Psoas muscle (tissue), 8 donors: ENCODE measurements around the gene DDX3X. TPM values are rescaled to one million over a fixed set of nuclear protein-coding genes. Genes with fewer than 3 reads are reported as not detected.
"Not testable (repeated sequence)": the region's sequence is repeated elsewhere in the genome, so short reads cannot be mapped to it uniquely, and the experiment has no call there.

ENCODE experiments used
- ATAC-seq, 4 donors: fragments of 200-7000 bp; cut with Tn5 transposase; one replicate each; pipeline ENCODE4 v1.9.1; 2020; ENCODE audit warnings: moderate library complexity in 3 of 4, mild to moderate bottlenecking in 2 of 4
- DNase-seq, 2 donors: peaks; one replicate each; pipeline ENCODE4 v3.0.0-alpha.2; 2020
- H3K27ac ChIP-seq: fragments of 200-600 bp; one replicate; pipeline ENCODE4 v1.8.0; 2022
- H3K27me3 ChIP-seq, 3 donors: fragments of 200-600 bp in 1 of 3; one replicate each; pipeline versions ENCODE4 v1.6.1 to v1.8.0; 2013 to 2022; ENCODE audit warnings: low read length in 2 of 3, mild to moderate bottlenecking in 2 of 3, moderate library complexity in 1 of 3; ENCODE audit not compliant: insufficient read depth in 3 of 3
- H3K36me3 ChIP-seq, 2 donors: fragments of 200-600 bp in 1 of 2; one replicate each; pipeline versions ENCODE4 v1.6.1 to v1.8.0; 2013 to 2022; ENCODE audit warnings: low read depth in 1 of 2, mild to moderate bottlenecking in 1 of 2, moderate library complexity in 1 of 2; ENCODE audit not compliant: insufficient read depth in 1 of 2
- H3K4me1 ChIP-seq: fragments of 200-600 bp; one replicate; pipeline ENCODE4 v1.8.0; 2022
- H3K4me3 ChIP-seq: fragments of 200-600 bp; one replicate; pipeline ENCODE4 v1.8.0; 2022; ENCODE audit warnings: mild to moderate bottlenecking
- H3K9me3 ChIP-seq: fragments of 200-600 bp; one replicate; pipeline ENCODE4 v1.8.0; 2022
- WGBS, 3 donors: extraction: QIAGEN DNeasy Blood & Tissue Kit; methylation state at CpG; one replicate each; pipeline versions ENCODE4 v1.1.6 to v1.1.7; 2013; 5-methylcytosine and 5-hydroxymethylcytosine counted together
- intact Hi-C, 2 donors: fragments of 100-400 bp; cut with DNase I; formaldehyde crosslinking; loops; one replicate each; pipeline versions ENCODE4 v1.11.0 to v1.14.2; 2022
- polyA plus RNA-seq, 3 donors: library from polyadenylated mRNA; stranded (reverse); fragments of 200-250 nt; gene quantifications; one replicate each; pipeline ENCODE4 v1.2.3, GENCODE V29; 2013
- total RNA-seq, 4 donors: library from RNA; stranded (reverse); fragmentation: NEBNext Ultra II Directional in 2 of 4; extraction: Animal tissue kit (Norgen Biotek cat#: 25700) in 2 of 4; gene quantifications; one replicate each; pipeline versions ENCODE4 v1.2.1 to v1.2.4, GENCODE V29; 2021 to 2023
- TF ChIP-seq, protein P1 (sequence below): fragments of 200-600 bp; IDR thresholded peaks from one replicate; pipeline ENCODE4 v1.8.0; 2022; ENCODE audit warnings: antibody characterized with exemption
- donor health status: healthy with polysubstance abuse.
- donor health status: DM: no; HTN: no; CAD: no; lungs with moderate emphysema.
- donor health status: Bipolar disorder and iron deficiency.
- donor health status: healthy.
- donor health status: DM: yes; HTN: yes; CAD: no.
- donor health status: DM: no; HTN: no; CAD: no.
- donor health status: DM: no; HTN: no; CAD: no.
- donor health status: DM: yes; HTN: yes; CAD: no.

DDX3X gene
- total and polyA plus RNA-seq, 7 donors = 83.1 to 408 (median 256) TPM

DNA sequence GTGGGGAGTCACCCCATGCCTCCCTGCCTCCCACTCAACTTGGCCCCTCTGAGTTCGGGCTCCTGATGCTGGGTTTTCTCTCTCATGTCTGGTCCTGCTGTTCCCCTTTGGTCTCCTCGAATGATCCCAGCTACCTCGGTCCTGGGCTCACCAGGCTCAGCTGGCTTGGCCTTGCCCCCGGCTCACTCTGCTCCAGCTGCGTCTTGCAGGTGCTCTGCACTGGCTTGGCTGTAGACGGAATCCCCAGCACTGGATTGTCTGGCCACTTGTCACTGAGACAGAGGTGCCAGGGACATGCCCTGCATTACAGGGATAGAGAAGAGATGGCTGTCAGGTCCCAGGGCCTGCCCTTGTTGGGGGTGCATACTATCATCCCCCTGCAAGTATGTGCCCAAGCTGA is 71.6 kb downstream of the DDX3X start:
- TF ChIP-seq, protein P1, sequence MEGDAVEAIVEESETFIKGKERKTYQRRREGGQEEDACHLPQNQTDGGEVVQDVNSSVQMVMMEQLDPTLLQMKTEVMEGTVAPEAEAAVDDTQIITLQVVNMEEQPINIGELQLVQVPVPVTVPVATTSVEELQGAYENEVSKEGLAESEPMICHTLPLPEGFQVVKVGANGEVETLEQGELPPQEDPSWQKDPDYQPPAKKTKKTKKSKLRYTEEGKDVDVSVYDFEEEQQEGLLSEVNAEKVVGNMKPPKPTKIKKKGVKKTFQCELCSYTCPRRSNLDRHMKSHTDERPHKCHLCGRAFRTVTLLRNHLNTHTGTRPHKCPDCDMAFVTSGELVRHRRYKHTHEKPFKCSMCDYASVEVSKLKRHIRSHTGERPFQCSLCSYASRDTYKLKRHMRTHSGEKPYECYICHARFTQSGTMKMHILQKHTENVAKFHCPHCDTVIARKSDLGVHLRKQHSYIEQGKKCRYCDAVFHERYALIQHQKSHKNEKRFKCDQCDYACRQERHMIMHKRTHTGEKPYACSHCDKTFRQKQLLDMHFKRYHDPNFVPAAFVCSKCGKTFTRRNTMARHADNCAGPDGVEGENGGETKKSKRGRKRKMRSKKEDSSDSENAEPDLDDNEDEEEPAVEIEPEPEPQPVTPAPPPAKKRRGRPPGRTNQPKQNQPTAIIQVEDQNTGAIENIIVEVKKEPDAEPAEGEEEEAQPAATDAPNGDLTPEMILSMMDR = no peak
- Histone ChIP-seq H3K27me3 (peaks cover 0 to 7% (median 0%) of the 10 kb centered on the region in 3 donors), H3K9me3 (peaks cover 3% of the 10 kb centered on the region), H3K4me3 (no peak overlapping the region), H3K36me3 (no peaks in the 10 kb centered on the region), H3K27ac (no peak overlapping the region), H3K4me1 (no peaks in the 10 kb centered on the region)
- WGBS, 3 donors = 67 to 77% (median 69%) methylated on average over 6 of the region's 6 CpGs
- ATAC-seq (no peak), DNase-seq (no peak)
- intact Hi-C loops = no loop called here

DNA sequence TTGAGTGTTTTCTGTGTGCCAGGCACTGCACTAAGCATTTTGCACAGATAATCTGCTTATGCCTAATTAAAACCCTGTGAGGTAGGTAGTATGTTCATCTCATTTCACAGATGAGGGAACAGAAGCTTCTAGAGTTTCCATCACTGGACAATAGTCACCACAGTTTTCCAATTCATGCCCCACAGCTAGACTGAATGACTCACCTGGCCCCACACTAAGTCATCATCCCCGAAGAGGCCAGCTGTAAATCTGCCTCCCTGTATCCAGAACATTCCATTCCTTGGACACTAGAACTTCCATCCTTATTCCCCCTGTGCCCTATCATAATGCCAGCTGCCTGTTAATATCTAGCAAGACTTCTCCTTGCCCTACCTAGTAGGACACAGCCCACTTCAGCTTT is 72.2 kb downstream of the DDX3X start:
- Histone ChIP-seq H3K27me3 (peaks cover 0 to 7% (median 0%) of the 10 kb centered on the region in 3 donors), H3K9me3 (peaks cover 3% of the 10 kb centered on the region), H3K36me3 (no peaks in the 10 kb centered on the region), H3K27ac (no peak overlapping the region), H3K4me3 (no peak overlapping the region), H3K4me1 (no peaks in the 10 kb centered on the region)
- intact Hi-C loops = no loop called here
- WGBS, 3 donors = 55 to 67% (median 63%) methylated on average over 1 of the region's 1 CpG
- no peak for ATAC-seq
- TF ChIP-seq, protein P1 = no peak
- DNase-seq = no peak

DNA sequence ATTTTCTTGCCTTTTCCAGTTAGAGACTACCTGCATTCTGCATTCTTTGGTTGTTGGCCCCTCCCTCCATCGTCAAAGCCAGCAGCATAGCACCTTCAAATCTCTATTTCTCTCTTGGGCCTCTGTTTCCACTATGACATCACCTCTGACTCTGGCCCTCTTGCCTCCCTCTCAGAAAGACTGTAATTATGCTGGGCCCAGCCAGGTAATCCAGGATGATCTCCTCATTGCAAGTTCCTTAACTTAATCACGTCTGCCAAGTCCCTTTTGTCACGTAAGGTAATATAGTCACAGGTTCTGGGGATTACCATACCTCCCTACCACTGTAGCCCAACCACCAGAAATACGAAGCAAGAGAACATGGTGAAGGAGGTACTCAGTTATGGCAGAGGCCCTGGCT is 73.9 kb downstream of the DDX3X start:
- DNase-seq = no peak
- 64 to 86% (median 85%) methylated on average over 4 of the region's 4 CpGs for WGBS, 3 donors
- no peak for ATAC-seq
- Histone ChIP-seq H3K4me1 (no peaks in the 10 kb centered on the region), H3K36me3 (no peaks in the 10 kb centered on the region), H3K27ac (no peak overlapping the region), H3K4me3 (no peak overlapping the region), H3K9me3 (no peaks in the 10 kb centered on the region), H3K27me3 (peaks cover 0 to 7% (median 0%) of the 10 kb centered on the region in 3 donors)
- TF ChIP-seq, protein P1 = no peak
- intact Hi-C loops = no loop called here

DNA sequence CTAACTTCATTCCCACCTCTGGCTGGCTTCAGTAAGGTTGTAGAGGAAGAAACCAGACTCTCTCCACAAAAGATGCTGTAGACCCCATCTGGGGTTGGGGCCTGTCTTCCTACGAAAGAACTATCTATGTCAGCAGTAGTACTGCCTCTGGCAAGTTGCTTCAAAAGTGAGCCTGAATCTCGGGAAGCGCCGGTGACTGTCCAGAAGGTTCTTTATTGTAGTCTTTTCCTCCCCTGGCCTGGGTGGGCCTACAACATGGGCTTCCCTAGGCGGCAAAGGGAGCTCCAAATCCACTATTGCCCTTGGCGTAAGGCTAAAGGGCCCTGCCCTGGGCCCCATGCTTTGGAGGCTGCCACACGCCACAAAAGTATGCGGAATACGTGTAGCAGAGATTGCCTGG is 74.6 kb downstream of the DDX3X start:
- ATAC-seq (no peak), DNase-seq (no peak)
- TF ChIP-seq, protein P1 = no peak
- whole genome bisulfite sequencing, 3 donors = 88 to 95% (median 92%) methylated on average over 7 to 9 of the region's 9 CpGs
- no peak overlapping the region for H3K4me3 ChIP-seq
- no peaks in the 10 kb centered on the region for H3K9me3 ChIP-seq
- intact Hi-C loops = no loop called here
- H3K4me1 ChIP-seq = no peaks in the 10 kb centered on the region
- H3K27me3 ChIP-seq = peaks cover 0 to 7% (median 0%) of the 10 kb centered on the region in 3 donors
- H3K27ac ChIP-seq = no peak overlapping the region
- no peaks in the 10 kb centered on the region for H3K36me3 ChIP-seq

DNA sequence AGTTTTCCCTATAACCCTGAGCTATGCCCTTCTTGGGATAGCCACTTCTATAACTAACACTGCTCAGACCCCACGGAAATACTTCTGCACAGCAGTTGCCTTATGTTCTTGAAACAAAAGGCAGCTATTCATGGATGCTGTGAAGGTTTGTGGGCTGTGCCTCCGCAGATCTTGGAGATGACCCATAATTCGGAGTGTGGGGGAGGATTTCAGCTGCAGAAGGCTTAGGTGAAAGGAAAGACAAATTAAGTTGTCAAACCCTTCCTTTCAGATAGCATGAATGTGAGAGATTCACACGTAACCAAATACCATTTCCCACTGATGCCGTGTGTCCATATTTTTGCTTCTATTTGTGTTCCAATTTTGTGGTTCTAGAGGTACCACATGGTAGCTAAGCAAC is 75.0 kb downstream of the DDX3X start:
- ATAC-seq (no peak), DNase-seq (no peak)
- Histone ChIP-seq H3K27me3 (peaks cover 0 to 7% (median 0%) of the 10 kb centered on the region in 3 donors), H3K27ac (no peak overlapping the region), H3K9me3 (peaks cover under 1% of the 10 kb centered on the region), H3K36me3 (no peaks in the 10 kb centered on the region), H3K4me1 (no peaks in the 10 kb centered on the region), H3K4me3 (no peak overlapping the region)
- TF ChIP-seq, protein P1 = no peak
- 74 to 82% (median 81%) methylated on average over 5 of the region's 5 CpGs for WGBS, 3 donors
- intact Hi-C loops = no loop called here

DNA sequence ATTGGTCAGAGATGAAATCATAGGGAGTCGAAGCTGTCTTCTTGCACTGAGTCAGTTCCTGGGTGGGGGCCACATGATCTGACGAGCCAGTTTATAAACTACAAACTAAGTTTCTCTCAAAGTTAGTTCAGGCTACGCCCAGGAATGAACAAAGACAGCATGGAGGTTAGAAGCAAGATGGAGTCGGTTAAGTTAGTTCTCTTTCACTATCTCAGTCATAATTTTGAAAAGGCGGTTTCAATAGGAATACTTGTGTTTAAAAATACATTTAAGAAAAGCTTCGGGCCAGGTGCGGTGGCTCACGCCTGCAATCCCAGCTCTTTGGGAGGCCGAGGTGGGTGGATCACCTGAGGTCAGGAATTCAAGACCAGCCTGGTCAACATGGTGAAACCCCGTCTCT is 77.3 kb downstream of the DDX3X start:
- H3K9me3 ChIP-seq, H3K36me3 ChIP-seq, intact Hi-C loops, H3K27me3 ChIP-seq, H3K27ac ChIP-seq, DNase-seq, H3K4me1 ChIP-seq, ATAC-seq, H3K4me3 ChIP-seq: not testable (repeated sequence)
- WGBS, 3 donors = 91 to 95% (median 94%) methylated on average over 10 of the region's 10 CpGs
